GM15510 (cell line): ENCODE data around the gene ARHGAP24.

Experiments
- POLR2A ChIP-seq: IDR thresholded peaks from 3 replicates; pipeline ENCODE4 v1.6.1; 2011; ENCODE audit warnings: borderline replicate concordance; ENCODE audit not compliant: insufficient read length; ENCODE audit errors: extremely low read depth

Gene ARHGAP24

DNA sequence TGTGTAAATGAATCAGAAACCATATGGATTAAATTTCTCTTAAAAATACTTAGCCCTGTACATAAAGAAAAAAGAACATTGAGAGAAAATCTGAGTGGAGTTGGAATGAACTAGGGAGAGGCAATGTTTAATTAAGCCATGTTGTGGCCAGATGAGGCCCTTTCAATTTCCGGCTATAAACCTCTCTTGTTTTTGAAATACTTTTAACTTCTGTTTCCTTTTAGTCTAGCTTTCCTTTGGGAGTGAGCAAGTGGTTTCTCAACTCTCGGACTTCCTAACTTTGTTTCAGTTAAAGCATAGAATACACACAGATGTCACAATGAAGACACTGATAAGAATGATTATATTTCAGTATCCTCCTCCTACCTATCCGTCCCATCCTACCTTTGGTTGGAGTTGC is 197.2 kb downstream of the ARHGAP24 start:
- no peak for TF ChIP-seq POLR2A

DNA sequence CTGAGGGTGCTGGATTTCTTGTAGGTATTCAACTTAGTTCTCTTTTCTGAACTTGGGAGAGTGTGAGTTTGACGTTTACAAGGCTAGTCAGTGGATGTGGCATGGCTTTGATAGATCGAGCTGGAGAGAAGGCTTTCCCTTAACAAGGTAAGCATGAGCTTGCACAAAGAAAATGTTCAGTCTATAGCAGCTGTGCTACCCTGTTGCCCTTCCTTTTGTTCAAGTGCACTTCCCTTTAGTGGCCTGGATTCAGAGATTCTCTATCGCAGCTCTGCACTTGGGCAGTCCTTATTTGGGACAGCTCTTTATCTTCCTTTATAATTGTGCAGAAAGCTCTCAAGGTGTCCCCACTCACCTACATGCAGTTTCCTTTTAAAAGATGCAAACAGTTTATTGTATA is 198.0 kb downstream of the ARHGAP24 start:
- TF ChIP-seq POLR2A, result no peak

DNA sequence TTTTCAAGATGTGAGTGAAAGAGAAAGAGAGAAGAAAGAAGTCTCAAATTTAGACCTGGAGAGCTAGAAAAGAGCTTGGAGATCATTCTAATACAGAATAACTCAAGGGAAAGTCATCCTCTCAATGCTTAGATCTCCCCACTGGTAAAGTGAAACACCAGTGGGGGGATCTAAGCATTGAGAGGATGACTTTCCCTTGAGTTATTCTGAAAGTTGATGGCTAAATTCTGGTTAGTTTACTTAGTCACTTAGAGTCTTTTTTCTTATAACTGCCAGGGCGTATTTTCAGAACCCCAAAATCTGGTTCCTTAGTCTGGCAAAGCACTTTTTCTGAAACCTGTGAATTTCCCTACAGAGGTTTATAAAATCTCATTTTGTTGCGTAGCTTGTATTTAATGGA is 198.6 kb downstream of the ARHGAP24 start:
- no peak for TF ChIP-seq POLR2A

- no peak for TF ChIP-seq POLR2A
Measured at GRCh38 chr4:85675076-85676049, 200.4 kb downstream of the ARHGAP24 start.

- no peak for TF ChIP-seq POLR2A
Measured at GRCh38 chr4:85676050-85676425, 201.1 kb downstream of the ARHGAP24 start.

DNA sequence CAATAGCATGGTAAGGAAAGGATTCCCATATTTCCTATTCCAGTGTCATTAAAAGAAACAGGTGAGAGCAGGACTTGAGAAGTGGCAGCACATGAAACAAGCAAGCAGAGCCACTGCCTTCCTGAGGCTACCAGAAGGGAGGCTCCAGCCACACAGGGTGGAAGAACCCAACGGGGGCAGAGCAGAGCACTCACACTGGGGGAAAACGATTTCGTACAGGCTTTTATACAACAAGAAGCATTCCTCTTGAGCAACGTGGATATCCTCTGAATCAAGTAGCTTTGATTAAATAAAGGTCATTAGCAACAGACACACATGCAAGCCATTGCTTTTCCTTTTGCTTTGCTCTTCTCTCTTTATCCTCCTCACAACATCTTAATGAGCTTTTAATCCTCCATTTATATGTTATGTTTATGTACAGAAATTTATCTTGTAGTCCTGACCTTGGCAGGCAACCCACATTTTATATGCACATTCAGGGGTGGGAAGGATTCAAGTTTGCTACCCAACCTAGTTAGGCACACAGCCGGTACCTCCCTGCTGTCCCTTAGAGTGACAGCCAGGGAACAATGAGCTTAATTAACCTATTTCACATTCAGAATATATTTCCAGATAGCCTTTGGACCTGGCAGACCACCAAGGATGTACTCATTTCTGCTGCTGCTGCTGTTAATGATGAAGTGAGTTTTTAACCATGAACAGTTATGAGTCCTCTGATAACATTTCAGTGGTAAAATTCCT is 202.1 kb downstream of the ARHGAP24 start:
- TF ChIP-seq POLR2A, result no peak

- TF ChIP-seq POLR2A, result no peak
Measured at GRCh38 chr4:85681221-85681657, 206.3 kb downstream of the ARHGAP24 start.

DNA sequence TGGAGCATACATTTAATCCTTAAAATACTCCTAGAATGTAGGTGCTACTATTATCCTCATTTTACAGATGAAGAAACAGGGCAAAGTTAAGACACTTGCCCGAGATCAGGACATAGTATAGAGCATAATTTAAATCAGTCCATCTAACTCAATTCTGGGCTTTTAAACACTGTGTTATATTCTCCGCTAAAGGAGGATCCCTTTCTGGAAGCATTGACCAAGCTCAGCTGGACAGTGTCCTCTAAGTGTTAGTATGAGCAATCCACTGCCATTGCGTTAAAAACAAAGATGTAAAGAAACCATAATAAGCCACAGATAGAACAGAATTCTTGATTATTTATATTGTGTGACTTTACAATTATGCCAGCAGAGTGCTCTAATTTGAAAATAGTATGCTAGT is 207.0 kb downstream of the ARHGAP24 start:
- TF ChIP-seq POLR2A, result no peak

DNA sequence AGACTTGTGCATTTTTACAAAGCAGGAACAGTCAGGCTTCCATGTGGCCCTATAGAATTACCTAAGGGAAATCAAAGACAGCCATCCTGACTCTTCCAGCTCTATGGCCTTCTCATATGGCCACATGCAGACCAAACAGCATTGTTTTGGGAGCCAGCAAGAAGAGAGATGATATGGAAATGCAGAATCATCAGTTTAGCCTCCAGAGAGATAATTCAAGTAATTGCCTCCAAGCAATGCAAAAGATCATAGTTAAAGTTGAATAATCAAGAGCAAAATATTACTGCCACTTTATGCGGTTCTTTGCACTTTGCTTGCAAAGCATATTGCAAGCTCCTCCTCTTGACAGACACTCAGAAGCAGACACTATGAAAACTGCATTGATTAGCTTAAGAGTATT is 207.4 kb downstream of the ARHGAP24 start:
- no peak for TF ChIP-seq POLR2A

GRCh38 chr4:85684676-85685075 is 209.7 kb downstream of the ARHGAP24 start:
- TF ChIP-seq POLR2A, result no peak

- TF ChIP-seq POLR2A, result no peak
Measured at GRCh38 chr4:85686398-85686797, 211.4 kb downstream of the ARHGAP24 start.

- no peak for TF ChIP-seq POLR2A
Measured at GRCh38 chr4:85688055-85688740, 213.2 kb downstream of the ARHGAP24 start.

DNA sequence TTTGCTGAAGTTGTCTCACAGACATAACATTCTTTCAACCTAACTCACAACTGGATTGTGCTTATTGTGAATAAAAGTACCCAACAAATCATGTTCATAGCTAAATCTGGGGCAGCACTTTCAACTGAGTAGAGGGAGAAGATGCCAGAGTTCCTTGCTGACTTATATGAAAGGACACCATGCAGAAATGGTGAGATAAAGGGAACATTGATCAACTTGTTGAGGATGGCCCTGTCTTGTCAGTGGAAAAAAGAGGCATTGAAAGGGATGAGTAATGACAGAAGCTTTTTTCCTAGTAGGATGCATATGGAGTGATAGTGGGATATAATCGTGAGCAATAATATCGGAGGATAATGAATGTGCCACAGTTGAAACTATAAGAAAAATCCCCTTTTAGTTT is 221.7 kb downstream of the ARHGAP24 start:
- TF ChIP-seq POLR2A, result no peak

DNA sequence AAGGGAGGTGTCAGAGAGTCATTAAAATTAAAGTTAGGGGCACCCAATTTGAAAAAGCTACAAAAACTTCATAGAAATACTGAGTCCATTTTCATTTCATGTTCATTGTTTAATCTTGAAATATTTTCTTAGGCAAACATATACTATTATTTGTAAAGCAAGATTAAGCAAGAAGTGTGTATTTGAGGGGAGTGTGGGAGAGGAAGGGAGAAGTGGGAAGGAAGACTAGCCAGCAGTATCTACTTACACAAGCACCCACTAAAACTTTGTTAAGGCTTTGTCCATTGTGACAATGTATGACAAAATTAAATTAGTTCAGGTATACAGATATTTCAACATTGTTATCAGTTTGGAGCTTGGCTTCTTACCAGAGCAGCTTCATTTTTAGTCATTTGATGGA is 222.9 kb downstream of the ARHGAP24 start:
- no peak for TF ChIP-seq POLR2A

- no peak for TF ChIP-seq POLR2A
Measured at GRCh38 chr4:85700362-85700761, 225.4 kb downstream of the ARHGAP24 start.
